ENCODE measurements around the gene SHLD1. TPM values are rescaled to one million over a fixed set of nuclear protein-coding genes. Genes with fewer than 3 reads are reported as not detected.

The SHLD1 gene
- total RNA-seq, 1 experiment from 2014 or later: 2.4 TPM

- ATAC-seq: no peak
Observed at GRCh38 chr20:5895626-5896025, 145.4 kb downstream of the SHLD1 start.

More at GRCh38 chr20:5895626-5896025, 145.4 kb downstream of the SHLD1 start:
- H3K9ac ChIP-seq (ENCODE audit: low read length): no peak overlapping the region
- CTCF ChIA-PET: interaction anchor here (0.6 kb wide), 1 partner anchor 114 kb away, joined by 3 read pairs; no protein-coding TSS in a partner anchor
- BruUV-seq (replicated peaks): no TSS peak
- H3K79me2 ChIP-seq (ENCODE audit: insufficient read depth, low read length): no peaks in the 10 kb centered on the region
- no peaks in the 10 kb centered on the region for H4K20me1 ChIP-seq (ENCODE audit: insufficient read depth)
- H3K27ac ChIP-seq (ENCODE audit: low read depth, low read length): no peak overlapping the region
- no peak overlapping the region for H3K4me2 ChIP-seq (ENCODE audit: low read length)
- intact Hi-C loops (cut with micrococcal nuclease): no loop called here
- H3K9me2 ChIP-seq (ENCODE audit: insufficient read depth): no peaks in the 10 kb centered on the region
- no peaks in the 10 kb centered on the region for H3K36me3 ChIP-seq (ENCODE audit: control insufficient read depth in 1 of 2, insufficient read depth in 2 of 2, low read length in 2 of 2)
- RAD21 ChIA-PET (ENCODE audit: low non-redundant PET in 1 of 2, low total read pairs in 2 of 2, uncharacterized antibody in 2 of 2, unreplicated experiment in 2 of 2): no interaction called here
- TF ChIP-seq CEBPB (IDR thresholded peaks at IDR 0.05; ENCODE audit: low read depth) (no peak), MAX (IDR thresholded peaks at IDR 0.05) (no peak), TCF7L2 (IDR thresholded peaks at IDR 0.05; ENCODE audit: borderline replicate concordance, extremely low read depth, insufficient read depth, insufficient read length) (no peak), POLR2AphosphoS5 (IDR thresholded peaks at IDR 0.05; ENCODE audit: low read depth, low read length) (no peak), ZFX (IDR thresholded peaks at IDR 0.05) (no peak), RAD21 (IDR thresholded peaks at IDR 0.05; ENCODE audit: low read depth) (no peak), ELF1 (IDR thresholded peaks at IDR 0.05; ENCODE audit: borderline replicate concordance, low read depth) (no peak), SP1 (IDR thresholded peaks at IDR 0.05; ENCODE audit: low read depth) (no peak)
- TF ChIP-seq, protein P1, sequence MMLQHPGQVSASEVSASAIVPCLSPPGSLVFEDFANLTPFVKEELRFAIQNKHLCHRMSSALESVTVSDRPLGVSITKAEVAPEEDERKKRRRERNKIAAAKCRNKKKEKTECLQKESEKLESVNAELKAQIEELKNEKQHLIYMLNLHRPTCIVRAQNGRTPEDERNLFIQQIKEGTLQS (IDR thresholded peaks at IDR 0.05): no peak
- TF ChIP-seq, protein P2, sequence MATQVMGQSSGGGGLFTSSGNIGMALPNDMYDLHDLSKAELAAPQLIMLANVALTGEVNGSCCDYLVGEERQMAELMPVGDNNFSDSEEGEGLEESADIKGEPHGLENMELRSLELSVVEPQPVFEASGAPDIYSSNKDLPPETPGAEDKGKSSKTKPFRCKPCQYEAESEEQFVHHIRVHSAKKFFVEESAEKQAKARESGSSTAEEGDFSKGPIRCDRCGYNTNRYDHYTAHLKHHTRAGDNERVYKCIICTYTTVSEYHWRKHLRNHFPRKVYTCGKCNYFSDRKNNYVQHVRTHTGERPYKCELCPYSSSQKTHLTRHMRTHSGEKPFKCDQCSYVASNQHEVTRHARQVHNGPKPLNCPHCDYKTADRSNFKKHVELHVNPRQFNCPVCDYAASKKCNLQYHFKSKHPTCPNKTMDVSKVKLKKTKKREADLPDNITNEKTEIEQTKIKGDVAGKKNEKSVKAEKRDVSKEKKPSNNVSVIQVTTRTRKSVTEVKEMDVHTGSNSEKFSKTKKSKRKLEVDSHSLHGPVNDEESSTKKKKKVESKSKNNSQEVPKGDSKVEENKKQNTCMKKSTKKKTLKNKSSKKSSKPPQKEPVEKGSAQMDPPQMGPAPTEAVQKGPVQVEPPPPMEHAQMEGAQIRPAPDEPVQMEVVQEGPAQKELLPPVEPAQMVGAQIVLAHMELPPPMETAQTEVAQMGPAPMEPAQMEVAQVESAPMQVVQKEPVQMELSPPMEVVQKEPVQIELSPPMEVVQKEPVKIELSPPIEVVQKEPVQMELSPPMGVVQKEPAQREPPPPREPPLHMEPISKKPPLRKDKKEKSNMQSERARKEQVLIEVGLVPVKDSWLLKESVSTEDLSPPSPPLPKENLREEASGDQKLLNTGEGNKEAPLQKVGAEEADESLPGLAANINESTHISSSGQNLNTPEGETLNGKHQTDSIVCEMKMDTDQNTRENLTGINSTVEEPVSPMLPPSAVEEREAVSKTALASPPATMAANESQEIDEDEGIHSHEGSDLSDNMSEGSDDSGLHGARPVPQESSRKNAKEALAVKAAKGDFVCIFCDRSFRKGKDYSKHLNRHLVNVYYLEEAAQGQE (IDR thresholded peaks at IDR 0.05; ENCODE audit: low read depth): no peak
- TF ChIP-seq, protein P3, sequence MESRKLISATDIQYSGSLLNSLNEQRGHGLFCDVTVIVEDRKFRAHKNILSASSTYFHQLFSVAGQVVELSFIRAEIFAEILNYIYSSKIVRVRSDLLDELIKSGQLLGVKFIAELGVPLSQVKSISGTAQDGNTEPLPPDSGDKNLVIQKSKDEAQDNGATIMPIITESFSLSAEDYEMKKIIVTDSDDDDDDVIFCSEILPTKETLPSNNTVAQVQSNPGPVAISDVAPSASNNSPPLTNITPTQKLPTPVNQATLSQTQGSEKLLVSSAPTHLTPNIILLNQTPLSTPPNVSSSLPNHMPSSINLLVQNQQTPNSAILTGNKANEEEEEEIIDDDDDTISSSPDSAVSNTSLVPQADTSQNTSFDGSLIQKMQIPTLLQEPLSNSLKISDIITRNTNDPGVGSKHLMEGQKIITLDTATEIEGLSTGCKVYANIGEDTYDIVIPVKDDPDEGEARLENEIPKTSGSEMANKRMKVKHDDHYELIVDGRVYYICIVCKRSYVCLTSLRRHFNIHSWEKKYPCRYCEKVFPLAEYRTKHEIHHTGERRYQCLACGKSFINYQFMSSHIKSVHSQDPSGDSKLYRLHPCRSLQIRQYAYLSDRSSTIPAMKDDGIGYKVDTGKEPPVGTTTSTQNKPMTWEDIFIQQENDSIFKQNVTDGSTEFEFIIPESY (IDR thresholded peaks at IDR 0.05; ENCODE audit: extremely low read depth, insufficient replicate concordance, low read length): no peak
- no peak for DNase-seq (ENCODE audit: low read depth, low spot score)
- no peaks in the 10 kb centered on the region for H3K4me1 ChIP-seq (ENCODE audit: control insufficient read depth in 1 of 2, insufficient read depth in 2 of 2, low read length in 2 of 2)
- H3K27me3 ChIP-seq (ENCODE audit: insufficient read depth, low read length): peaks cover 45% of the 10 kb centered on the region
- no peak overlapping the region for H3K4me3 ChIP-seq (replicated peaks in 1 of 2; ENCODE audit: low read depth in 1 of 2, low read length in 2 of 2)
- H3K9me3 ChIP-seq (ENCODE audit: control insufficient read depth in 1 of 2, insufficient read depth in 1 of 2, low read depth in 1 of 2, low read length in 2 of 2): no peaks in the 10 kb centered on the region
- POLR2A ChIA-PET: no interaction called here
- no peak overlapping the region for H2AFZ ChIP-seq (ENCODE audit: low read depth, low read length, poor library complexity, severe bottlenecking)

Measured in HCT116 (cell line).